Measurements from ENCODE around the gene CNNM2. TPM values are rescaled to one million over a fixed set of nuclear protein-coding genes. Genes with fewer than 3 reads are reported as not detected.
"Not testable (repeated sequence)": the region's sequence is repeated elsewhere in the genome, so short reads cannot be mapped to it uniquely, and the experiment has no call there.

Gene CNNM2
- total RNA-seq, 1 experiment from 2014 or later: 4.9 TPM

- DNase-seq (ENCODE audit: extremely low read depth, low read depth): not testable (repeated sequence)
Observed at GRCh38 chr10:103067099-103067477, 149.0 kb downstream of the CNNM2 start.

- no peak for DNase-seq (ENCODE audit: extremely low read depth, low read depth)
Observed at GRCh38 chr10:103067484-103067883, 149.4 kb downstream of the CNNM2 start.

GRCh38 chr10:103067956-103068355 lies 149.9 kb downstream of the CNNM2 start:
- no peak for DNase-seq (ENCODE audit: extremely low read depth, low read depth)

- peak; percentile 38 for DNase-seq (ENCODE audit: extremely low read depth, low read depth)
Observed at GRCh38 chr10:103069453-103070331, 151.6 kb downstream of the CNNM2 start.

GRCh38 chr10:103072276-103072675 lies 154.2 kb downstream of the CNNM2 start:
- no peak for DNase-seq (ENCODE audit: extremely low read depth, low read depth)

- DNase-seq (ENCODE audit: extremely low read depth, low read depth): no peak
Observed at GRCh38 chr10:103072891-103073290, 154.8 kb downstream of the CNNM2 start.

- no peak for DNase-seq (ENCODE audit: extremely low read depth, low read depth)
Observed at GRCh38 chr10:103077020-103077419, 158.9 kb downstream of the CNNM2 start.

GRCh38 chr10:103077491-103078308 lies 159.6 kb downstream of the CNNM2 start:
- no peak for DNase-seq (ENCODE audit: extremely low read depth, low read depth)

GRCh38 chr10:103078309-103078615 lies 160.2 kb downstream of the CNNM2 start:
- DNase-seq (ENCODE audit: extremely low read depth, low read depth): no peak

- DNase-seq (ENCODE audit: extremely low read depth, low read depth): no peak
Observed at GRCh38 chr10:103078676-103079075, 160.6 kb downstream of the CNNM2 start.

GRCh38 chr10:103079100-103079499 lies 161.0 kb downstream of the CNNM2 start:
- no peak for DNase-seq (ENCODE audit: extremely low read depth, low read depth)

- no peak for DNase-seq (ENCODE audit: extremely low read depth, low read depth)
Observed at GRCh38 chr10:103079946-103080345, 161.9 kb downstream of the CNNM2 start.

- no peak for DNase-seq (ENCODE audit: extremely low read depth, low read depth)
Observed at GRCh38 chr10:103080891-103081581, 162.9 kb downstream of the CNNM2 start.

- DNase-seq (ENCODE audit: extremely low read depth, low read depth): no peak
Observed at GRCh38 chr10:103082683-103083082, 164.6 kb downstream of the CNNM2 start.

GRCh38 chr10:103083266-103083976 lies 165.3 kb downstream of the CNNM2 start:
- no peak for DNase-seq (ENCODE audit: extremely low read depth, low read depth)

GRCh38 chr10:103083977-103084320 lies 165.9 kb downstream of the CNNM2 start:
- no peak for DNase-seq (ENCODE audit: extremely low read depth, low read depth)

- DNase-seq (ENCODE audit: extremely low read depth, low read depth): no peak
Observed at GRCh38 chr10:103086261-103086660, 168.2 kb downstream of the CNNM2 start.

GRCh38 chr10:103086799-103087198 lies 168.7 kb downstream of the CNNM2 start:
- no peak for DNase-seq (ENCODE audit: extremely low read depth, low read depth)

GRCh38 chr10:103089493-103089892 lies 171.4 kb downstream of the CNNM2 start:
- DNase-seq (ENCODE audit: extremely low read depth, low read depth): no peak

- DNase-seq (ENCODE audit: extremely low read depth, low read depth): no peak
Observed at GRCh38 chr10:103090911-103091310, 172.8 kb downstream of the CNNM2 start.

GRCh38 chr10:103095005-103095404 lies 176.9 kb downstream of the CNNM2 start:
- no peak for DNase-seq (ENCODE audit: extremely low read depth, low read depth)
